CD14-positive monocyte (primary cell): ENCODE measurements around the gene CNGB1. TPM values are rescaled to one million over a fixed set of nuclear protein-coding genes. Genes with fewer than 3 reads are reported as not detected.
A peak's percentile ranks its signal among the peaks of the same experiment; 100 is the strongest.
"Not testable (repeated sequence)": the region's sequence is repeated elsewhere in the genome, so short reads cannot be mapped to it uniquely, and the experiment has no call there.

Experiments
- DNase-seq, 3 donors: peaks; one replicate each; pipeline ENCODE4 v3.0.0-alpha.2; 2011 to 2022
- H2AFZ ChIP-seq: 2 replicates; pipeline ENCODE4 v1.6.0; 2012; ENCODE audit warnings: mild to moderate bottlenecking, low read depth, low read length, inconsistent platforms; ENCODE audit not compliant: insufficient read depth, poor library complexity, severe bottlenecking
- H3K27ac ChIP-seq, 2 donors: 1 replicate in 1 of 2; 2 replicates in 1 of 2; pipeline ENCODE4 v1.5.1; 2012 to 2013; ENCODE audit warnings: low read length in 2 of 2, control low read depth in 1 of 2, inconsistent platforms in 1 of 2, low read depth in 1 of 2, mild to moderate bottlenecking in 1 of 2
- H3K27me3 ChIP-seq, 2 donors: one replicate each; pipeline versions ENCODE4 v1.6.0 to v1.6.1; 2011 to 2013; ENCODE audit warnings: low read length in 2 of 2; ENCODE audit not compliant: control insufficient read depth in 2 of 2, insufficient read depth in 2 of 2
- H3K36me3 ChIP-seq, 2 donors: replicated peaks in 1 of 2; 1 replicate in 1 of 2; 2 replicates in 1 of 2; pipeline versions ENCODE4 v1.5.1 to v1.6.1; 2012 to 2013; ENCODE audit warnings: low read length in 2 of 2, control low read depth in 1 of 2, inconsistent platforms in 1 of 2, mild to moderate bottlenecking in 1 of 2; ENCODE audit not compliant: insufficient read depth in 2 of 2, control insufficient read depth in 1 of 2
- H3K4me1 ChIP-seq, 2 donors: 1 replicate in 1 of 2; 2 replicates in 1 of 2; pipeline versions ENCODE4 v1.5.1 to v1.6.1; 2012 to 2013; ENCODE audit warnings: low read length in 2 of 2, control low read depth in 1 of 2, inconsistent platforms in 1 of 2, mild to moderate bottlenecking in 1 of 2, moderate library complexity in 1 of 2; ENCODE audit not compliant: insufficient read depth in 2 of 2, control insufficient read depth in 1 of 2
- H3K4me2 ChIP-seq: replicated peaks from 2 replicates; pipeline ENCODE3; 2012; ENCODE audit warnings: low read length, moderate library complexity, mild to moderate bottlenecking; ENCODE audit not compliant: poor library complexity, severe bottlenecking; ENCODE audit errors: extremely low read depth
- H3K4me3 ChIP-seq, 3 experiments: fragments of 200-600 bp in 1 of 3; sonication (generic) in 1 of 3; replicated peaks in 1 of 3; 1 replicate in 2 of 3; 2 replicates in 1 of 3; pipeline ENCODE4 v1.5.1; 2011 to 2013; ENCODE audit warnings: low read length in 3 of 3, mild to moderate bottlenecking in 3 of 3, control low read depth in 2 of 3, low read depth in 2 of 3, inconsistent platforms in 1 of 3, moderate library complexity in 1 of 3
- H3K79me2 ChIP-seq: 2 replicates; pipeline ENCODE4 v1.6.0; 2012; ENCODE audit warnings: mild to moderate bottlenecking, control low read depth, inconsistent platforms, low read length, moderate library complexity; ENCODE audit not compliant: insufficient read depth
- H3K9ac ChIP-seq: 2 replicates; pipeline ENCODE4 v1.6.0; 2017; ENCODE audit warnings: low read length, mild to moderate bottlenecking; ENCODE audit not compliant: insufficient read depth, poor library complexity, severe bottlenecking
- H3K9me3 ChIP-seq, 2 donors: replicated peaks in 1 of 2; 1 replicate in 1 of 2; 2 replicates in 1 of 2; pipeline versions ENCODE4 v1.5.1 to v1.6.1; 2012 to 2013; ENCODE audit warnings: low read length in 2 of 2, control low read depth in 1 of 2; ENCODE audit not compliant: control insufficient read depth in 1 of 2, insufficient read depth in 1 of 2
- H4K20me1 ChIP-seq: 2 replicates; pipeline ENCODE4 v1.6.0; 2012; ENCODE audit warnings: mild to moderate bottlenecking, low read length, control low read depth, moderate library complexity; ENCODE audit not compliant: insufficient read depth
- H3K27ac Mint-ChIP-seq, 7 donors: one replicate each; pipeline ENCODE4 v1.8.0; 2020; ENCODE audit warnings: mild to moderate bottlenecking in 7 of 7, mixed read lengths in 7 of 7, moderate library complexity in 6 of 7, inconsistent platforms in 2 of 7
- H3K27me3 Mint-ChIP-seq, 3 donors: one replicate each; pipeline ENCODE4 v1.8.0; 2021 to 2022; ENCODE audit warnings: low read depth in 3 of 3, mild to moderate bottlenecking in 3 of 3, mixed read lengths in 3 of 3, moderate library complexity in 3 of 3, inconsistent platforms in 1 of 3
- H3K36me3 Mint-ChIP-seq, 2 donors: one replicate each; pipeline ENCODE4 v1.8.0; 2020; ENCODE audit warnings: mixed read lengths in 2 of 2, inconsistent platforms in 1 of 2, mild to moderate bottlenecking in 1 of 2
- H3K4me1 Mint-ChIP-seq: one replicate; pipeline ENCODE4 v1.8.0; 2020; ENCODE audit warnings: mild to moderate bottlenecking, mixed read lengths
- H3K4me3 Mint-ChIP-seq, 2 donors: one replicate each; pipeline ENCODE4 v1.8.0; 2020; ENCODE audit warnings: mild to moderate bottlenecking in 2 of 2, mixed read lengths in 2 of 2, moderate library complexity in 1 of 2
- H3K9me3 Mint-ChIP-seq, 7 donors: one replicate each; pipeline ENCODE4 v1.8.0; 2020 to 2022; ENCODE audit warnings: mixed read lengths in 7 of 7, mild to moderate bottlenecking in 6 of 7, moderate library complexity in 6 of 7, inconsistent platforms in 2 of 7
- WGBS: methylation state at CpG from one replicate; pipeline ENCODE4 v1.1.5; 2013; ENCODE audit warnings: missing lambda C conversion rate; ENCODE audit not compliant: insufficient coverage; 5-methylcytosine and 5-hydroxymethylcytosine counted together
- intact Hi-C, 2 donors: fragments of 100-400 bp; cut with micrococcal nuclease; formaldehyde crosslinking; loops; one replicate each; pipeline versions ENCODE4 v1.15.0 to v1.15.1; 2023
- polyA plus RNA-seq, 3 donors: library from polyadenylated mRNA; depleted of rRNA in 1 of 3; unstranded in 2 of 3; stranded (reverse) in 1 of 3; fragments of 300-500 nt in 2 of 3; fragments of >200 nt in 1 of 3; fragmentation: Illumina TruSeq in 2 of 3; gene quantifications; 1 replicate in 2 of 3; 2 replicates in 1 of 3; pipeline ENCODE4 v1.2.3, GENCODE V29; 2012 to 2021
- TF ChIP-seq, protein P1 (sequence below): fragments of 200-600 bp; IDR thresholded peaks from one replicate; pipeline ENCODE4 v1.8.0; 2022; ENCODE audit warnings: antibody characterized with exemption, mild to moderate bottlenecking

The CNGB1 gene
- polyA plus RNA-seq, 3 donors: not detected

DNA sequence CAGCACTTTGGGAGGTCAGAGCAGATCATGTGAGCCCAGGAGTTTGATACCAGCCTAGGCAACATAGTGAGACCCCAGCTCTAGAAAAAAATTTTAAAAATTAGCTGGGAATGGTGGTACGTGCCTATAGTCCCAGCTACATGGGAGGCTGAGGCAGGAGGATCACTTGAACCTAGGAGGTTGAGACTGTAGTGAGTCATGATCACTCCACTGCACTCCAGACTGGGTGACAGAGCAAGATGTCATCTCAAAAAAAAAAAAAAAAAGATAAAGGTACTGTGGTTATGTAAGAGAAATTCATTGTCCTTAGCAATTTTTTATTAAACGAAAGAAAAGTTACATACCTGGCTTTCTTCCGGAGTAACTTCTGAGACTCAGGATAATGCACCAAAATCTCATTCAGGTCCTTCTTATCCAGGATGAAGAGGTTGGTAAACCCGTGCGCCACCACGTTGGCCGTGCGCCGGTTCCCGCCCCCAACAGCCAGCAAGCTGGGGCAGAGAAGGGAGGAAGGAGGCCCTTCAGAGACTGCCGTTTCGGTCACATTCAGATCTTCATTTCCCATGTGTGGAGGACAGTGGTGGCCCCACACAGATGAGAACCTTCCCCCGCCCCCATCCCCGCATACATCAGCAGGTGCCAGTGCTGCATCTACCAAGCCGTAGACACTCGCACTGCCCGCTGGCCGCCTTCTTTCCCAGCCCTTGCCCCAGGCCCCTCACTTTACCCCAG lies 73.7 kb downstream of the CNGB1 start:
- H4K20me1 ChIP-seq: no peaks in the 10 kb centered on the region
- no peak overlapping the region for H3K4me2 ChIP-seq
- no peaks in the 10 kb centered on the region for H3K79me2 ChIP-seq
- intact Hi-C loops: no loop called here
- Mint-ChIP-seq H3K36me3 (no peaks in the 10 kb centered on the region), H3K27ac (peak overlapping the region in 2 of 7 donors; percentile 25 to 62), H3K4me3 (no peak overlapping the region), H3K9me3 (peaks cover 0 to 3% (median 0%) of the 10 kb centered on the region in 7 donors), H3K4me1 (peaks cover 37% of the 10 kb centered on the region), H3K27me3 (peaks cover 0 to 5% (median 5%) of the 10 kb centered on the region in 3 donors)
- H3K27me3 ChIP-seq: no peaks in the 10 kb centered on the region
- H3K4me1 ChIP-seq: peaks cover 27 to 30% of the 10 kb centered on the region in 2 donors
- peak in 1 of 3 donors; percentile 14 for DNase-seq
- H3K36me3 ChIP-seq: no peaks in the 10 kb centered on the region
- H3K9ac ChIP-seq: no peak overlapping the region
- no peak overlapping the region for H3K27ac ChIP-seq
- TF ChIP-seq, protein P1, sequence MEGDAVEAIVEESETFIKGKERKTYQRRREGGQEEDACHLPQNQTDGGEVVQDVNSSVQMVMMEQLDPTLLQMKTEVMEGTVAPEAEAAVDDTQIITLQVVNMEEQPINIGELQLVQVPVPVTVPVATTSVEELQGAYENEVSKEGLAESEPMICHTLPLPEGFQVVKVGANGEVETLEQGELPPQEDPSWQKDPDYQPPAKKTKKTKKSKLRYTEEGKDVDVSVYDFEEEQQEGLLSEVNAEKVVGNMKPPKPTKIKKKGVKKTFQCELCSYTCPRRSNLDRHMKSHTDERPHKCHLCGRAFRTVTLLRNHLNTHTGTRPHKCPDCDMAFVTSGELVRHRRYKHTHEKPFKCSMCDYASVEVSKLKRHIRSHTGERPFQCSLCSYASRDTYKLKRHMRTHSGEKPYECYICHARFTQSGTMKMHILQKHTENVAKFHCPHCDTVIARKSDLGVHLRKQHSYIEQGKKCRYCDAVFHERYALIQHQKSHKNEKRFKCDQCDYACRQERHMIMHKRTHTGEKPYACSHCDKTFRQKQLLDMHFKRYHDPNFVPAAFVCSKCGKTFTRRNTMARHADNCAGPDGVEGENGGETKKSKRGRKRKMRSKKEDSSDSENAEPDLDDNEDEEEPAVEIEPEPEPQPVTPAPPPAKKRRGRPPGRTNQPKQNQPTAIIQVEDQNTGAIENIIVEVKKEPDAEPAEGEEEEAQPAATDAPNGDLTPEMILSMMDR: no peak
- no peak overlapping the region for H3K4me3 ChIP-seq
- WGBS: 100% methylated on average over 8 of the region's 18 CpGs
- H2AFZ ChIP-seq: no peak overlapping the region
- no peaks in the 10 kb centered on the region for H3K9me3 ChIP-seq

DNA sequence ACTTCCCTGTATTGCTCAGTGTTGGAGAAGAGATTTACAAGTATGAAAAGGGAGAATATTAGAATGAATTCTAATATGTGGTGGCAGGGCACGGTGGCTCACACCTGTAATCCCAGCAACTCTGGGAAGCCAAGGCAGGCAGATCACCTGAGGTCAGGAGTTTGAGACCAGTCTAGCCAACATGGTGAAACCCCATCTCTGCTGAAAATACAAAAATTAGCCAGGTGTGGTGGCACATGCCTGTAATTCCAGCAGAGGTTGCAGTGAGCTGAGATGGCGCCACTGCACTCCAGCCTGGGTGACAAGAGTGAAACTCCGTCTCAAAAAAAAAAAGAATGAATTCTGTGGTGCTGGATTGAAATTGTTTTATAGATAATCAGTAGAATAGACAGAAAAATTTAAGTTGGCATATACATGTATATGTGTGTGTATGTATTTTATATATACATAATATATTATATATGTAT lies 75.8 kb downstream of the CNGB1 start:
- H4K20me1 ChIP-seq, H2AFZ ChIP-seq, H3K79me2 ChIP-seq, H3K9me3 ChIP-seq, H3K36me3 ChIP-seq, H3K4me3 Mint-ChIP-seq, H3K27me3 ChIP-seq, H3K4me3 ChIP-seq, DNase-seq, H3K4me2 ChIP-seq, H3K36me3 Mint-ChIP-seq, H3K9ac ChIP-seq, H3K9me3 Mint-ChIP-seq, H3K27me3 Mint-ChIP-seq: not testable (repeated sequence)
- peaks cover 39 to 44% of the 10 kb centered on the region in 2 donors for H3K4me1 ChIP-seq
- H3K27ac Mint-ChIP-seq: peak overlapping the region; percentile 35 to 98 (median 96)
- H3K4me1 Mint-ChIP-seq: peaks cover 52% of the 10 kb centered on the region
- H3K27ac ChIP-seq: peak overlapping the region in 1 of 2 donors; percentile 98
- WGBS: 91% methylated on average over 1 of the region's 3 CpGs
- intact Hi-C loops: loop anchor here in 1 of 2 donors (2.0 kb wide), 1 partner anchor 84 kb away; no protein-coding TSS in a partner anchor
